Skeletal muscle cell (primary cell): Measurements from ENCODE around the gene IFT22.
"Not testable (repeated sequence)": the region's sequence is repeated elsewhere in the genome, so short reads cannot be mapped to it uniquely, and the experiment has no call there.

ENCODE experiments used
- DNase-seq: peaks from one replicate; pipeline ENCODE4 v3.0.0-alpha.2; 2010; ENCODE audit warnings: low read depth
- H3K4me3 ChIP-seq: 2 replicates; pipeline ENCODE4 v1.5.1; 2011; ENCODE audit warnings: low read depth, mild to moderate bottlenecking, control low read depth, low read length, moderate library complexity

The IFT22 gene

GRCh38 chr7:101287032-101287431, 34.6 kb downstream of the IFT22 start:
- no peak for DNase-seq
- H3K4me3 ChIP-seq = no peak overlapping the region

GRCh38 chr7:101285880-101286279, 35.7 kb downstream of the IFT22 start:
- DNase-seq, H3K4me3 ChIP-seq: not testable (repeated sequence)

- H3K4me3 ChIP-seq = no peak overlapping the region
- no peak for DNase-seq
Observed at GRCh38 chr7:101285171-101285570, 36.4 kb downstream of the IFT22 start.

GRCh38 chr7:101280912-101281311, 40.7 kb downstream of the IFT22 start:
- not testable (repeated sequence) for DNase-seq, H3K4me3 ChIP-seq

GRCh38 chr7:101278461-101279292, 42.9 kb downstream of the IFT22 start:
- no peak for DNase-seq
- no peak overlapping the region for H3K4me3 ChIP-seq

- no peak overlapping the region for H3K4me3 ChIP-seq
- no peak for DNase-seq
Observed at GRCh38 chr7:101277155-101277554, 44.5 kb downstream of the IFT22 start.

- DNase-seq = no peak
- no peak overlapping the region for H3K4me3 ChIP-seq
Observed at GRCh38 chr7:101273206-101273605, 48.4 kb downstream of the IFT22 start.

- no peak for DNase-seq
- no peak overlapping the region for H3K4me3 ChIP-seq
Observed at GRCh38 chr7:101271021-101271420, 50.6 kb downstream of the IFT22 start.

GRCh38 chr7:101269664-101270063, 51.9 kb downstream of the IFT22 start:
- H3K4me3 ChIP-seq = no peak overlapping the region

GRCh38 chr7:101265622-101266516, 55.7 kb downstream of the IFT22 start:
- no peak for DNase-seq
- H3K4me3 ChIP-seq = no peak overlapping the region

More at GRCh38 chr7:101269664-101270063, 51.9 kb downstream of the IFT22 start:
- DNase-seq = no peak

- not testable (repeated sequence) for H3K4me3 ChIP-seq, DNase-seq
Observed at GRCh38 chr7:101264102-101264706, 57.4 kb downstream of the IFT22 start.
